Activated naive CD4-positive, alpha-beta T cell treated with anti-CD3 and anti-CD28 coated beads, Interleukin-2, amount 50 U/mL, for 24 hours (primary cell): ENCODE results near the gene MRFAP1.
"Not testable (repeated sequence)": the region's sequence is repeated elsewhere in the genome, so short reads cannot be mapped to it uniquely, and the experiment has no call there.

Experiments used
- H3K27ac Mint-ChIP-seq: one replicate; pipeline ENCODE4 v1.8.0; 2021; ENCODE audit warnings: mild to moderate bottlenecking, mixed read lengths
- H3K27me3 Mint-ChIP-seq: one replicate; pipeline ENCODE4 v1.8.0; 2021; ENCODE audit warnings: mixed read lengths
- H3K36me3 Mint-ChIP-seq: one replicate; pipeline ENCODE4 v1.8.0; 2021; ENCODE audit warnings: mixed read lengths
- H3K4me1 Mint-ChIP-seq: one replicate; pipeline ENCODE4 v1.8.0; 2021; ENCODE audit warnings: mixed read lengths
- H3K4me3 Mint-ChIP-seq: one replicate; pipeline ENCODE4 v1.8.0; 2021; ENCODE audit warnings: mild to moderate bottlenecking, mixed read lengths
- H3K9me3 Mint-ChIP-seq: one replicate; pipeline ENCODE4 v1.8.0; 2021; ENCODE audit warnings: mixed read lengths

The MRFAP1 gene

DNA sequence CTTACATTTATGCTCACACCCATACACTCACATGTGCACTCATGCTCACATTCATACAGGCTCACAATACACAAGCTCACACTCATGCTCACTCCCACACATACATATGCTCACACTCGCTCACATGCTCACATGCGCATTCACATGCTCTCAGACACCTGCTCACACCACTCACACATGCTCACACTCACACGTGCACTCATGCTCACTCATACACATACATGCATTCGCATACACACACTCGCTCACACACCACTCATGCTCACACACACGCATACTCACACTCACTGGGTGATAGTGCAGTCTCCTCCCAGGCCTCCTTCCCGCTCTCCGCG, 24.8 kb downstream of the MRFAP1 start:
- H3K4me1 Mint-ChIP-seq = no peaks in the 10 kb centered on the region
- H3K27me3 Mint-ChIP-seq = no peaks in the 10 kb centered on the region
- H3K36me3 Mint-ChIP-seq = no peaks in the 10 kb centered on the region
- no peak overlapping the region for H3K4me3 Mint-ChIP-seq
- no peaks in the 10 kb centered on the region for H3K9me3 Mint-ChIP-seq
- no peak overlapping the region for H3K27ac Mint-ChIP-seq

DNA sequence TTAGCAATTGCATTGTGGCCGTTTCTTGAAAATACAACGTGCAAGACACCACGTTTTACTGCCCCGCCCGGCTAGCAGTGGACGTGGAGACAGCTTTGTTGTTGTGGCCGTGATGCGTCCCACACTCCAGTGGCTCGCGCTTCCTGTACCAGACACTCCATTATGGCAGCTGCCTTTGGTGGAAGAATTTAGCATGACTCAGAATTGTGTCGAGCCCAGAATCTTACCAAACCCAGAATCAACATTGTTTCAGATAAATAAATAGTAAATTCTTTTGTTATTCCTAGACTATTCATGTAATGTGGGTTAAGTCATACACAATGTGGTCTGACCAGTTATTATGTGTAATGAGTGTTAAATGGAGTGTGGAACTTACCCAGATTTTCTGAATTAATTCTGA, 27.9 kb downstream of the MRFAP1 start:
- H3K36me3 Mint-ChIP-seq = no peaks in the 10 kb centered on the region
- no peak overlapping the region for H3K27ac Mint-ChIP-seq
- no peaks in the 10 kb centered on the region for H3K9me3 Mint-ChIP-seq
- no peak overlapping the region for H3K4me3 Mint-ChIP-seq
- peaks cover 12% of the 10 kb centered on the region for H3K4me1 Mint-ChIP-seq
- H3K27me3 Mint-ChIP-seq = no peaks in the 10 kb centered on the region

DNA sequence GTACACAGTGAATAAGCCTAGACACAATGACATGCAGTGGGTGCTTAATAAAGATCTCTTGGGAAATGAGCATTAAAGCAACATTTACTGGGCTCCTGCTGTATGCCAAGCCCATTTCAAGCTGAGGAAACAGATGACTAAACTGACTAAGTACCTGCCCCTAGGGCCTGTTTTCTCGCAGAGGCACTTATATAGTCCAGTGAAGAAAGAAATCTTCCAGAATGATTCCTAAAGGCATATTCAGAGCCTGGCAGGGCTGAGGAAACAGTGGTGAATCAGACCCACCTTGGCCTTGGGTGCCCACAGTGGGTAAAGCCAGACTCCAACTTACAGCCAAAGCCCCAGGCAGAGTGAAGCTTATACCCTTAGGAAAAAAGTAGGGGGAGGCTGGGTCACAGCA, 31.2 kb downstream of the MRFAP1 start:
- Mint-ChIP-seq H3K36me3 (peaks cover 17% of the 10 kb centered on the region), H3K27ac (no peak overlapping the region), H3K27me3 (no peaks in the 10 kb centered on the region), H3K4me1 (peaks cover 33% of the 10 kb centered on the region), H3K9me3 (no peaks in the 10 kb centered on the region), H3K4me3 (no peak overlapping the region)

DNA sequence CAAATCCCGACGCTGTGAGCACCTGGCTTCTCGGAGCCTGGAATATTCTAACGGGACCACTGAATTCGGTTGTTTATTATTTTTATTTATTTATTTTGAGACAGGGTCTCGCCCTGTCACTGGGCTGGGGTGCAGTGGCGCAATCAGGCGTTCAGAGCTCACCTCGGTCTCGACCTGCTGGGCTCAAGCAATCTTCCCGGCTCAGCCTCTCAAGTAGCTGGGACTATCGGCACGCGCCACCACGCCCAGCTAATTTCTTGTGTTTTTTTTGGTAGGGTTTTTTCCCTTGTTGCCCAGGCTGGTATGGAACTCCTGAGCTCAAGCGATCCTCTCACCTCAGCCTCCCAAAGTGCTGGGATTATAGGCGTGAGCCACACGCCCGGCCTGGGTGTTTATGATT, 31.6 kb downstream of the MRFAP1 start:
- Mint-ChIP-seq H3K4me3 (no peak overlapping the region), H3K27ac (no peak overlapping the region), H3K9me3 (no peaks in the 10 kb centered on the region), H3K36me3 (peaks cover 19% of the 10 kb centered on the region), H3K4me1 (peaks cover 38% of the 10 kb centered on the region), H3K27me3 (no peaks in the 10 kb centered on the region)

DNA sequence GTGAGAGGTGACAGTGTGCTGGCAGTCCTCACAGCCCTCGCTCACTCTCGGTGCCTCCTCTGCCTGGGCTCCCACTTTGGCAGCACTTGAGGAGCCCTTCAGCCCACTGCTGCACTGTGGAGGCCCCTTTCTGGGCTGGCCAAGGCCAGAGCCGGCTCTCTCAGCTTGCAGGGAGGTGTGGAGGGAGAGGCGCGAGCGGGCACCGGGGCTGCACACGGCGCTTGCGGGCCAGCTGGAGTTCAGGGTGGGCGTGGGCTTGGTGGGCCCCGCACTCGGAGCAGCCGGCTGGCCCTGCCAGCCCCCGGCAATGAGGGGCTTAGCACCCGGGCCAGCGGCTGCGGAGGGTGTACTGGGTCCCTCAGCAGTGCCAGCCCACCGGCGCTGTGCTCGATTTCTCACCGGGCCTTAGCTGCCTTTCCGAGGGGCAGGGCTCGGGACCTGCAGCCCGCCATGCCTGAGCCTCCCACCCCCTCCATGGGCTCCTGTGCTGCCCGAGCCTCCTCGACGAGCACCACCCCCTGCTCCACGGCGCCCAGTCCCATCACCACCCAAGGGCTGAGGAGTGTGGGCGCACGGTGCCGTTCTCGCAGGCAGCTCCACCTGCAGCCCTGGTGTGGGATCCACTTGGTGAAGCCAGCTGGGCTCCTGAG, 32.2 kb downstream of the MRFAP1 start:
- H3K4me1 Mint-ChIP-seq = peaks cover 43% of the 10 kb centered on the region
- not testable (repeated sequence) for H3K9me3 Mint-ChIP-seq, H3K27me3 Mint-ChIP-seq, H3K27ac Mint-ChIP-seq
- peak overlapping the region; percentile 97 for H3K4me3 Mint-ChIP-seq
- peaks cover 19% of the 10 kb centered on the region for H3K36me3 Mint-ChIP-seq

DNA sequence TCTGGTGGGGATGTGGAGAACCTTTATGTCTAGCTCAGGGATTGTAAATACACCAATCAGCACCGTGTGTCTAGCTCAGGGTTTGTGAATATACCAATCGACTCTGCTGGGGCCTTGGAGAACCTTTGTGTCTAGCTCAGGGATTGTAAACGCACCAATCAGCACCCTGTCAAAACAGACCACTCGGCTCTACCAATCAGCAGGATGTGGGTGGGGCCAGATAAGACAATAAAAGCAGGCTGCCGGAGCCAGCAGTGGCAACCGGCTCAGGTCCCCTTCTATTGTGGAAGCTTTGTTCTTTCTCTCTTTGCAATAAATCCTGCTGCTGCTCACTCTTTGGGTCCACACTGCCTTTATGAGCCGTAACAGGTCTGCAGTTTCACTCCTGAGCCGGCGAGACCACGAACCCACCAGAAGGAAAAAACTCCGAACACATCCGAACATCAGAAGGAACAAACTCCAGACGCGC, 32.7 kb downstream of the MRFAP1 start:
- not testable (repeated sequence) for H3K9me3 Mint-ChIP-seq, H3K27me3 Mint-ChIP-seq
- H3K36me3 Mint-ChIP-seq = peaks cover 19% of the 10 kb centered on the region
- H3K4me3 Mint-ChIP-seq = peak overlapping the region; percentile 97
- H3K4me1 Mint-ChIP-seq = peaks cover 46% of the 10 kb centered on the region
- peak overlapping the region; percentile 100 for H3K27ac Mint-ChIP-seq

DNA sequence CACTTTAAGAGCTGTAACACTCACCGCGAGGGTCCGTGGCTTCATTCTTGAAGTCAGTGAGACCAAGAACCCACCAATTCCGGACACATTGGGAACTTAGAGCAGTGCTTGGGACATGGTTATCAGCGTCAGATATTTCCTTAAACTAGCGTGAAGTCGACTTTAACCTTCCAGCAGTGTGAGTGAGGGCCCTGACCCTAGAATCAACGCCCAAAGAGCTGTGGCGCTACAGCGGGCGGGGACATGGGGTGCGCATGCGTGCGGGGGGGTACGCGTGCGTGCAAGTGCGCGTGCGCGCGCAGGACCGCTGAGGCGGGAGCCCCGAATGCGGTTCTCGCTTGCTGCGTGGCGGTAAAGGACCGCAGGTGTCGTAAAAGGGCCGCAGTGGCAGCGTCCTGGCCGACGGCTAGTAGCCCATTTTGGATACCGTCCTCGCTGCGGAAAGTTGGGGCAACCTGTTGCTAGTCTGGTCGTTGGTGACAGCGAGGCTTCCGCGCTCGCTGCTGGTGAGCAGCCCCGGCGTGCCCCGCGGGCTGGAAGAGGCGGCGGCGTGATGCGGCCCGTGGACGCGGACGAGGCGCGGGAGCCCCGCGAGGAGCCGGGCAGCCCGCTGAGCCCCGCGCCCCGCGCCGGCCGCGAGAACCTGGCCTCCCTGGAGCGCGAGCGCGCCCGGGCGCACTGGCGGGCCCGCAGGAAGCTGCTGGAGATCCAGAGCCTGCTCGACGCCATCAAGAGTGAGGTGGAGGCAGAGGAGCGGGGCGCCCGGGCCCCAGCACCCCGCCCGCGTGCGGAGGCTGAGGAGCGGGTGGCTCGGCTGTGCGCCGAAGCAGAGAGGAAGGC, 33.4 kb downstream of the MRFAP1 start:
- peak overlapping the region; percentile 100 for H3K27ac Mint-ChIP-seq
- no peaks in the 10 kb centered on the region for H3K9me3 Mint-ChIP-seq
- H3K4me3 Mint-ChIP-seq = peak overlapping the region; percentile 97
- peaks cover 19% of the 10 kb centered on the region for H3K36me3 Mint-ChIP-seq
- H3K4me1 Mint-ChIP-seq = peaks cover 52% of the 10 kb centered on the region
- no peaks in the 10 kb centered on the region for H3K27me3 Mint-ChIP-seq

DNA sequence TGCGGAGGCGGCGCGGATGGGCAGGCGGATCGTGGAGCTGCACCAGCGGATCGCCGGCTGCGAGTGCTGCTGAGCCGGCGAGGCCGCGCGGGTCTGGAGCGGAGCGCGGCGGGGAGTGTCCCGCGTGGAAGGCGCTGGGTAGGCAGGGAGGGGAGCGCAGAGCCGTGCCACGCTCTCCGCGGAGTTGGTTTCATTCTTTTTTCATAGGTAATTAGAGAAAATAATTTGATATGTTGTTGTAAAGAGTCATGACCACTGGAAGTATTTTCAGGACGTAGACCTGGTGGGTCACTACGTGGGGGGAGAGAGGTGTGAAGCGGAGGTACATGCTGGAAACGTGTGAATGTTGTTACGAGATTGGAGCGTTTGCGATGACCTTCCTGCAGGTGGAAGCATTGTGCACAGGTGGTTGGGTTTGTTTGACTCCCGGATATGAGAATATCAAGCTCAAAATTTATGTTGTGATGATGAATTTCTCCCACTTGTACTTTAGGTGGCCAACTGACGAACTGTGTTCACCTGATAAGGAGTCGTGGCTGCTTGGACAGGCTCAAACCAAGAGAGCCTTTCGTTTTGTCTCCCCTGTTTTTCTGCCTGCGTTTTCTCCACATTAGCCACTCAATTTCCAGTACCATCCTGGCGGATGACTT, 34.1 kb downstream of the MRFAP1 start:
- Mint-ChIP-seq H3K36me3 (peaks cover 23% of the 10 kb centered on the region), H3K4me1 (peaks cover 56% of the 10 kb centered on the region), H3K27ac (peak overlapping the region; percentile 100), H3K9me3 (no peaks in the 10 kb centered on the region), H3K27me3 (no peaks in the 10 kb centered on the region), H3K4me3 (peak overlapping the region; percentile 97)

DNA sequence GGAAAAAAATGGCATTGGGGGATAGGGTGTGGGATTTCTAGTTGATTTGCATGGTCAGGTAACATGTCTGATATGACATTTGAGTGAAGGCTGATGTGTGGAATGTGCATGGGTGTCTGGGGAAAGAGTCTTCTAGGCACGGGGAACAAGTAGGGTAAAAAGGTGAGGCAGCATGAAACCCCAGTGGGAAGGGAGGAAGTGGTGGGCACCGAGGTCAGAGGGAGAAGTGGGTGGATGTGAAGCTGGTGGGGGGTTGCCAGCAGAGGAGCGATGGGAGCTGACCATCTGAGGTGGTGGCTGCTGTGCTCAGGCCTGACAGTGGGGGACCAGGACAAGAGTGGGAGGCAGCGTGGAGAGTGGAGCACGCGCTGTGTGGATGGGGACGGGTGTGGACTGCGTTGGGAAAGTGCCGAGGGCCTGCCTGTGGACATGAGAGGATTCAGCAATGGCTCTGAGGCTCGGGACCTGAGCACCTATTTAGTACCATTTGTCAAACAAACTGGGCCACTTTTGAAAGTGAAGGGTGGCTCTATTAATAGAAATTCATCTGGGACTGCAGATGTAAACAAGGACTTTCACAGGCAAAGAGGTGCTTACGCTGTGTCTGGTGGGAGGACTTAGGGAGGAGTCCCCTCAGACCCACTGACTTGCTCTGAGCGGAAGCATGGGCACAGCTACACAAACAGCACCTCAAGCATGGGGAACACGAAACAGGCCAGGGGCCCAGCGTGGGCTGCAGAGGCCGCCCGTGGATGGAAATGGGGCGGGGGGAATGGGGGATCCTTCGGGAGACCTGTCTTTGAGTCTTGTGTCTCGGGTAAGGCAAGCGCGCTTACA, 36.5 kb downstream of the MRFAP1 start:
- H3K27ac Mint-ChIP-seq = peak overlapping the region; percentile 100
- peaks cover 49% of the 10 kb centered on the region for H3K4me1 Mint-ChIP-seq
- peak overlapping the region; percentile 97 for H3K4me3 Mint-ChIP-seq
- no peaks in the 10 kb centered on the region for H3K27me3 Mint-ChIP-seq
- H3K9me3 Mint-ChIP-seq = no peaks in the 10 kb centered on the region
- H3K36me3 Mint-ChIP-seq = peaks cover 28% of the 10 kb centered on the region

DNA sequence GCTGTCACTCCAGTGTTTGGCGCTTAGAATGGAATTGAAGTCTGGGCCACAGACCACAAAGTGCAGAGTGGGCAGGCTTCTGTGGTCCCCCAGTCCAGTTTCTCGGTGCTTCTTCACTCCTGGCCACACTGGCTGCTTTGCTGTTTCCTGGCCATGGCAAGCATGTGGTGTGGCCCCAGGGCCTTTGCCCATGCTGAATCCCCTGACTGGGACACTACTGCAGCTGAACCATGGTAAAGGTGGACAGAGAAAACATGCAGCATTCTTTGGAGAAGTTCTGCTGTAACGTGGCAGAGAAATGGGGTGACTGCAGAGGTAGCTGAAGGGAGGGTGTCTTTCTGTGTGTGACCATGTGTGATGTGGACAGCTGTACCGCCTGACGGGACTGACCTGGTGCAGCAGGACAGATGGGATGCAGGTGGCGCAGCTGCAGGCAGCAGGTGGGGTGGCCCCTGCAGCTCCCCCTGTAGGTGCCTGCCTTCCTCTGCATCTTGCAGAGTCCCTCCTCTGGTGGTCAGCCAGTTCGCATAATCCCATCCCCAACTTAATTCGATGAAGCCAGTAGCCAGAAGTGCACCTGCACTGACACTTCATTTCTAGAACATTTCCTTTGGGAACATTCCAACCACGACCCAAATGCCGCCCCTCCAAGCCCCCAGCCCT, 40.0 kb downstream of the MRFAP1 start:
- Mint-ChIP-seq H3K4me3 (no peak overlapping the region), H3K4me1 (peaks cover 35% of the 10 kb centered on the region), H3K36me3 (peaks cover 21% of the 10 kb centered on the region), H3K27ac (peak overlapping the region; percentile 53), H3K27me3 (no peaks in the 10 kb centered on the region), H3K9me3 (no peaks in the 10 kb centered on the region)

DNA sequence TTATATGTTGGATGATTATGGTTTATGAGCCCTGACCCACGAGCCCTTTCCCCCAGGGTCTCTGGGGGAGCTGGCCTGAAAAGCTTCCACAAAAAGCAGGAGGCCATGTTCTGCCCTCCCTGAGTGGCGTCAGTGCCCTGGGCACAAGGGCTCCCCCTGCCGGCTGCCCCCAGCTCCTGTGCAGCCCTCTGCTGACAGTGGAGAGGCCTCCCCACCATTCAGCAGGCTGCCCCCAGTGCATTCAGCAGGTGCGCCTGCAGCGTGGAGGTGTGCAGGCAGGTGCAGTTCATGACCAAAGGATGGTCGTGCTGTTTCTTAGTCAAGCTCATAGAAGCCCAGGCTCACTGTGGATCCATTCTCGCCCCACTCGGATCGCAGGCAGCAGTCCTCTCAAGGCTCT, 40.7 kb downstream of the MRFAP1 start:
- H3K4me3 Mint-ChIP-seq = no peak overlapping the region
- H3K9me3 Mint-ChIP-seq = no peaks in the 10 kb centered on the region
- no peak overlapping the region for H3K27ac Mint-ChIP-seq
- no peaks in the 10 kb centered on the region for H3K27me3 Mint-ChIP-seq
- peaks cover 28% of the 10 kb centered on the region for H3K4me1 Mint-ChIP-seq
- H3K36me3 Mint-ChIP-seq = peaks cover 16% of the 10 kb centered on the region

DNA sequence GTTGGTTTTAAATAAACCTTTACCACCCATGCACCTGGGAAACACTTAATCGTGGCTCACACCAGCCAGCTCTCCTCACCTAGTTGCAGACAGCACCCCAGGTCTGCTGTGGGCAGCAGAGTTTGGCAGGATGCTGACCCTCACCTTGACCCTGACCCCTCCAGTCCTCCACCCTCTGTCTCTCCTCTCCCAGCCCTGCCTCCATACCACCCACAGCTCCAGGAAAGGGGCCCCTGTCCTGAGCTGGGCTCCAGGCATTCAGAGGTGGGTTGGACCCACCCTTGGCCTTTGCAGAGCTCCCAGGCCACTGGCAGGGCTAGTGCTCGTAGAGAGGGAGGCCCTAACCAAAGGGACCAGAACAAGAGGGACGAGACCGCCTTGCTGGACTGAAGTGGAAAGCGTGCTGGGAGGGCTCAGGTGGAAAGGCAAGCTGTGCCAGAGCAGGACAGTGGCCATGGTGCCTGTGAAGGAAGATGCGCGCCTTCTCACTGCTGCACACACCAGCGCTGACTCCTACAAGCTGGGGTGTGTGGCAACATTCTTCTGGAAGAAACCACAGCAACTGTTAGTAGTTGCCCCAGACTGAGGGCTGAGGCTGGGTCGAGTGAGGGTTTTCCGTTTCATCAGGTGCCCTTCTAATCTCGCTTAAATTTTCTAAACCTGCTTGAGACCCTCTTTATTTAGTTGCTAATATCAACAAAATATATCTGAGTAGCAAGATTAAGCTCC, 42.5 kb downstream of the MRFAP1 start:
- peaks cover 22% of the 10 kb centered on the region for H3K4me1 Mint-ChIP-seq
- H3K36me3 Mint-ChIP-seq = peaks cover 9% of the 10 kb centered on the region

DNA sequence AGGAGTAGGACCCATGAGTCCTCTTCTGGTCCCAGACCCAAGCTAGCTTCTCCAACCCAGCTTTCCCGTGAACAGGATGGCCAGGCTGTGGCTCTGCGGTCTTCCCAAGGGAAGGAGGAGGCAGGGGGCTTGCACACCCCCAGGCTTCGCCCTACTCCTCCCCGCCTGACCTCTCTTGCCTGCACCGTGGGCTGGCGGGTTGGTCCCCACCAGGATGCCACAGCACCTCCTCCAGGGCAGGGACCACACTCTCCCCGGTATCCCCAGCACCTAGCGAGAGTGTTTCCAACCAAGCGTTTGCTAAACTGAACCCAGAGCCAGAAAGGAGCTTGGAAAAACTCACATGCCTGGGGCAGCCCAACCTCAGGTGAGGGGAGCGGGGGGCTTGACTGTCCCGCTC, 44.2 kb downstream of the MRFAP1 start:
- no peaks in the 10 kb centered on the region for H3K27me3 Mint-ChIP-seq
- H3K9me3 Mint-ChIP-seq = no peaks in the 10 kb centered on the region
- no peak overlapping the region for H3K27ac Mint-ChIP-seq
- peaks cover 5% of the 10 kb centered on the region for H3K36me3 Mint-ChIP-seq
- no peak overlapping the region for H3K4me3 Mint-ChIP-seq
- peaks cover 27% of the 10 kb centered on the region for H3K4me1 Mint-ChIP-seq

More for the DNA sequence above, 42.5 kb downstream of the MRFAP1 start:
- H3K9me3 Mint-ChIP-seq = no peaks in the 10 kb centered on the region
- H3K27ac Mint-ChIP-seq = no peak overlapping the region
- no peak overlapping the region for H3K4me3 Mint-ChIP-seq
- no peaks in the 10 kb centered on the region for H3K27me3 Mint-ChIP-seq

DNA sequence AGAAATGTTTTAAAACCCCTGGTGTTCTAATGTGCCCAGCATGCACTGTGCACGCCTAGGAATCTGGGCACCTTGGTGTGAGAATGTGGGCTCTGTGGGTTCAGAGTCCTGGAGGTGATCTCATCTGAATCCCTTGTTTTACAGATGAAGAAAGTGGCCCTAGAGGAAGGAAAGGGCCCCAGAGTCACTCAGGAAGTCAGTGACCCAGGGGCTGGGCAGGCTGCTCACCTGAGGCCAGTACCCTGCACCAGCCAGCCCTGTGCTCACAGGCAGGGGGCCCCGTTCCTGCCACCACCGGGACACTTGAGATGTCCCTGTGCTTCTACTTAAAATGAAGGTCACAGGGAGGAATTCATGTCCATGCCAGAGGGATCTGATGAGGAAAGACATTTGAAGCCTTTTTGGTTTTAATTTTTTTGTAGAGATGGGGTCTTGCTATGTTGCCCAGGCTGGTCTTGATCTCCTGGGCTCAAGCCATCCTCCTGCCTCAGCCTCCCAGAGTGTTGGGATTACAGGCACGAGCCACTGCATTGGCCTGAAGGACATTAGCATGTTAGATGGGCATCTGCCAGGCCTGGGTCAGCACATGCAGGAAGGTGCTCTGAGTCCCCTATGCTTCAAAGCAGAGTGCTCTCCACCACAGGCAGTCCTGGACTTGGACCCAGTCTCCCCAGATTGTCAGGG, 45.8 kb downstream of the MRFAP1 start:
- no peak overlapping the region for H3K4me3 Mint-ChIP-seq
- no peaks in the 10 kb centered on the region for H3K9me3 Mint-ChIP-seq
- no peaks in the 10 kb centered on the region for H3K36me3 Mint-ChIP-seq
- H3K27ac Mint-ChIP-seq = no peak overlapping the region
- peaks cover 43% of the 10 kb centered on the region for H3K4me1 Mint-ChIP-seq
- no peaks in the 10 kb centered on the region for H3K27me3 Mint-ChIP-seq
